Melanocyte of skin (primary cell): ENCODE data around the gene MAN1B1. TPM values are rescaled to one million over a fixed set of nuclear protein-coding genes. Genes with fewer than 3 reads are reported as not detected.

Experiments
- small RNA-seq, 2 donors: library from RNA; depleted of rRNA; stranded (forward); fragments of <200 nt; gene quantifications; one replicate each; pipeline ENCODE3, GENCODE V24; 2012
- total RNA-seq, 2 donors: library from RNA; depleted of rRNA; stranded (reverse); fragments of >200 nt; gene quantifications; 2 replicates each; pipeline ENCODE4 v1.2.3, GENCODE V29; 2012

The MAN1B1 gene
- total RNA-seq, result 10 to 100 TPM; 44.3 to 55.7 TPM

GRCh38 chr9:137086531-137087408 is at the start of gene MAN1B1:
Gene MAN1B1, plus strand, starts transcription at chr9:137086985. Its CDS starts 15 bp downstream, at chr9:137087000.

GRCh38 chr9:137046088-137046787 is 40.5 kb upstream of the MAN1B1 start, which contains the start of gene NPDC1:
Gene NPDC1, minus strand, starts transcription at chr9:137046177. Its CDS starts 188 bp downstream, at chr9:137045989.

GRCh38 chr9:137053944-137054931 is 32.5 kb upstream of the MAN1B1 start, which contains the start of gene ENTPD2:
Gene ENTPD2, minus strand, starts transcription at chr9:137054061. Its CDS starts 64 bp downstream, at chr9:137053997.

GRCh38 chr9:137070201-137070905 is 16.4 kb upstream of the MAN1B1 start, which contains the start of gene SAPCD2:
Gene SAPCD2, minus strand, starts transcription at chr9:137070557. Its CDS starts 97 bp downstream, at chr9:137070460.

GRCh38 chr9:137077010-137077747 is 9.6 kb upstream of the MAN1B1 start, which contains the start of gene UAP1L1:
Gene UAP1L1, plus strand, starts transcription at chr9:137077517. Its CDS starts 16 bp downstream, at chr9:137077533.

GRCh38 chr9:137114613-137115393 is 28.0 kb downstream of the MAN1B1 start, which contains the start of gene DPP7:
Gene DPP7, minus strand, starts transcription at chr9:137114733. Its CDS starts 20 bp downstream, at chr9:137114713.

GRCh38 chr9:137138722-137139467 is 52.1 kb downstream of the MAN1B1 start, which contains the start of gene GRIN1:
Gene GRIN1, plus strand, starts transcription at chr9:137139154. Its CDS starts 333 bp downstream, at chr9:137139487.

Small RNAs within 50 kb of the gene (small RNA-seq; reads per million reads assigned to genes)
- 0 reads per million in 2 donors for gene RF00153

Other genes starting within 250 kb of the MAN1B1 start
- gene AJM1, start 244.5 kb upstream of the MAN1B1 start, total RNA-seq, result under 1 TPM; 0.33 to 0.34 TPM
- gene PHPT1, start 237.6 kb upstream of the MAN1B1 start, total RNA-seq, result 10 to 100 TPM; 40.0 to 51.6 TPM
- gene MAMDC4, start 234.6 kb upstream of the MAN1B1 start, total RNA-seq, result under 1 TPM; 0.67 to 0.69 TPM
- 100 to 1,000 TPM; 181 to 217 TPM for gene EDF1, start 220.7 kb upstream of the MAN1B1 start, total RNA-seq
- 10 to 100 TPM; 18.9 to 27.3 TPM for gene TRAF2, start 200.5 kb upstream of the MAN1B1 start, total RNA-seq
- gene FBXW5, start 142.2 kb upstream of the MAN1B1 start, total RNA-seq, result 100 to 1,000 TPM; 140 to 142 TPM
- gene C8G, start 141.7 kb upstream of the MAN1B1 start, total RNA-seq, result under 1 TPM in 1 of 2 donors, not detected in 1; under 0.01 TPM
- gene LCN12, start 134.7 kb upstream of the MAN1B1 start, total RNA-seq, result not detected
- gene PTGDS, start 109.5 kb upstream of the MAN1B1 start, total RNA-seq, result not detected
- not detected for gene LCNL1, start 104.0 kb upstream of the MAN1B1 start, total RNA-seq
- gene PAXX, start 94.6 kb upstream of the MAN1B1 start, total RNA-seq, result 10 to 100 TPM; 15.1 to 20.6 TPM
- gene CLIC3, start 90.4 kb upstream of the MAN1B1 start, total RNA-seq, result not detected
- gene ABCA2, start 58.7 kb upstream of the MAN1B1 start, total RNA-seq, result 10 to 100 TPM in 1 of 2 donors, 1 to 10 TPM in 1; 6.0 to 15.5 TPM
- gene FUT7, start 54.9 kb upstream of the MAN1B1 start, total RNA-seq, result not detected
- 1 to 10 TPM; 4.8 to 5.7 TPM for gene NPDC1, start 40.8 kb upstream of the MAN1B1 start, total RNA-seq
- gene ENTPD2, start 32.9 kb upstream of the MAN1B1 start, total RNA-seq, result not detected
- gene SAPCD2, start 16.4 kb upstream of the MAN1B1 start, total RNA-seq, result 10 to 100 TPM in 1 of 2 donors, 1 to 10 TPM in 1; 5.5 to 12.0 TPM
- 10 to 100 TPM; 27.0 to 34.4 TPM for gene UAP1L1, start 9.5 kb upstream of the MAN1B1 start, total RNA-seq
- 100 to 1,000 TPM in 1 of 2 donors, 10 to 100 TPM in 1; 90.9 to 110 TPM for gene DPP7, start 27.7 kb downstream of the MAN1B1 start, total RNA-seq
- not detected for gene GRIN1, start 52.2 kb downstream of the MAN1B1 start, total RNA-seq
- gene LRRC26, start 83.1 kb downstream of the MAN1B1 start, total RNA-seq, result not detected
- gene TMEM210, start 85.1 kb downstream of the MAN1B1 start, total RNA-seq, result not detected
- gene ANAPC2, start 101.6 kb downstream of the MAN1B1 start, total RNA-seq, result 10 to 100 TPM; 20.6 to 25.6 TPM
- gene SSNA1, start 101.7 kb downstream of the MAN1B1 start, total RNA-seq, result 100 to 1,000 TPM in 1 of 2 donors, 10 to 100 TPM in 1; 70.2 to 109 TPM
- gene TPRN, start 113.8 kb downstream of the MAN1B1 start, total RNA-seq, result 10 to 100 TPM in 1 of 2 donors, 1 to 10 TPM in 1; 7.7 to 12.7 TPM
- gene TMEM203, start 118.7 kb downstream of the MAN1B1 start, total RNA-seq, result 10 to 100 TPM; 34.1 to 43.6 TPM
- 10 to 100 TPM; 12.4 to 16.0 TPM for gene NDOR1, start 118.7 kb downstream of the MAN1B1 start, total RNA-seq
- gene RNF208, start 135.3 kb downstream of the MAN1B1 start, total RNA-seq, result not detected
- under 1 TPM; 0.67 to 0.69 TPM for gene CYSRT1, start 138.2 kb downstream of the MAN1B1 start, total RNA-seq
- under 1 TPM in 1 of 2 donors, not detected in 1; under 0.01 TPM for gene RNF224, start 140.5 kb downstream of the MAN1B1 start, total RNA-seq
- gene SLC34A3, start 143.9 kb downstream of the MAN1B1 start, total RNA-seq, result not detected
- 100 to 1,000 TPM; 123 to 528 TPM for gene TUBB4B, start 154.3 kb downstream of the MAN1B1 start, total RNA-seq
- gene STPG3, start 164.3 kb downstream of the MAN1B1 start, total RNA-seq, result not detected
- 10 to 100 TPM; 42.3 to 56.9 TPM for gene NELFB, start 168.3 kb downstream of the MAN1B1 start, total RNA-seq
- 10 to 100 TPM in 1 of 2 donors, 1 to 10 TPM in 1; 1.7 to 11.3 TPM for gene TOR4A, start 190.7 kb downstream of the MAN1B1 start, total RNA-seq
- under 1 TPM in 1 of 2 donors, not detected in 1; under 0.01 TPM for gene NRARP, start 215.3 kb downstream of the MAN1B1 start, total RNA-seq